HepG2 (cell line): ENCODE measurements around the gene CDK7. TPM values are rescaled to one million over a fixed set of nuclear protein-coding genes. Genes with fewer than 3 reads are reported as not detected.

Source experiments
- ATAC-seq: fragments of 200-7000 bp; cut with Tn5 transposase; 3 replicates; pipeline ENCODE4 v1.9.1; 2020; ENCODE audit warnings: mild to moderate bottlenecking, moderate library complexity
- BruUV-seq: library from RNA; stranded (reverse); fragments of 400-500 nt; replicated peaks from 2 replicates; lab custom pipeline; 2021; lab: Mats Ljungman, UMichigan
- CTCF ChIA-PET: fragments of 300-600 bp; formaldehyde crosslinking; extraction: SDS; loops from one replicate; lab custom pipeline; 2021; ENCODE audit warnings: low total read pairs, inconsistent platforms, low intra/inter-chr PET ratio; lab: Yijun Ruan, JAX
- POLR2A ChIA-PET: fragments of 350-600 bp; sonication (Branson Sonifier 250); formaldehyde crosslinking; loops from one replicate; lab custom pipeline; 2020; ENCODE audit warnings: antibody characterized with exemption, inconsistent platforms; lab: Yijun Ruan, JAX
- DNase-seq: peaks from one replicate; pipeline ENCODE4 v3.0.0-alpha.2; 2015; ENCODE audit warnings: low spot score
- FAIRE-seq: peaks from 3 replicates; lab custom pipeline; 2011; peaks lifted over from hg19 to GRCh38; lab: Jason Lieb, UNC
- H2AFZ ChIP-seq: one replicate; pipeline ENCODE4 v1.6.1; 2011; ENCODE audit warnings: low read length, inconsistent platforms
- H3K27ac ChIP-seq: fragments of 300-600 bp; 3 replicates; pipeline ENCODE4 v1.8.0; 2011; ENCODE audit warnings: mixed run types, mild to moderate bottlenecking, mixed read lengths, low read length, inconsistent platforms; ENCODE audit not compliant: insufficient read depth; ENCODE audit errors: extremely low read length
- H3K27me3 ChIP-seq, 2 experiments: fragments of 200-600 bp in 1 of 2; 2 replicates in 1 of 2; 3 replicates in 1 of 2; pipeline versions ENCODE4 v1.6.0 to v1.8.0; 2011; ENCODE audit warnings: low read length in 2 of 2, mild to moderate bottlenecking in 2 of 2, moderate library complexity in 2 of 2, inconsistent platforms in 1 of 2; ENCODE audit not compliant: insufficient read depth in 2 of 2, control insufficient read depth in 1 of 2
- H3K36me3 ChIP-seq, 2 experiments: fragments of 200-600 bp in 1 of 2; replicated peaks in 1 of 2; 2 replicates in 1 of 2; 3 replicates in 1 of 2; pipeline versions ENCODE4 v1.5.1 to v1.8.0; 2011; ENCODE audit warnings: low read length in 2 of 2, inconsistent platforms in 1 of 2; ENCODE audit not compliant: insufficient read depth in 2 of 2, control insufficient read depth in 1 of 2
- H3K4me1 ChIP-seq: 2 replicates; pipeline ENCODE4 v1.5.1; 2012; ENCODE audit warnings: low read length, inconsistent platforms; ENCODE audit not compliant: insufficient read depth
- H3K4me2 ChIP-seq: 2 replicates; pipeline ENCODE4 v1.6.0; 2011; ENCODE audit warnings: low read depth, low read length, inconsistent platforms
- H3K4me3 ChIP-seq, 3 experiments: fragments of 200-600 bp in 1 of 3; sonication (generic), shearing (Covaris generic) in 1 of 3; replicated peaks in 1 of 3; 2 replicates each; pipeline ENCODE4 v1.5.1; 2011 to 2016; ENCODE audit warnings: low read length in 3 of 3, inconsistent platforms in 2 of 3, low read depth in 2 of 3, mild to moderate bottlenecking in 2 of 3, control low read depth in 1 of 3, mixed read lengths in 1 of 3; ENCODE audit not compliant: insufficient read depth in 1 of 3
- H3K79me2 ChIP-seq: one replicate; pipeline ENCODE4 v1.6.1; 2011; ENCODE audit warnings: low read length, inconsistent platforms; ENCODE audit not compliant: insufficient read depth
- H3K9ac ChIP-seq: 2 replicates; pipeline ENCODE4 v1.6.0; 2011; ENCODE audit warnings: mild to moderate bottlenecking, low read depth, low read length, inconsistent platforms; ENCODE audit not compliant: insufficient read depth
- H3K9me3 ChIP-seq: 2 replicates; pipeline ENCODE4 v1.5.1; 2012; ENCODE audit warnings: mild to moderate bottlenecking, low read length
- H4K20me1 ChIP-seq: 2 replicates; pipeline ENCODE4 v1.6.0; 2011; ENCODE audit warnings: inconsistent platforms, mild to moderate bottlenecking, low read length, moderate library complexity; ENCODE audit not compliant: insufficient read depth
- BCLAF1 ChIP-seq: fragments of 450-650 bp; IDR thresholded peaks from 2 replicates; pipeline ENCODE4 v1.6.1; 2017; ENCODE audit warnings: mild to moderate bottlenecking
- GZF1 ChIP-seq: sonication (generic); formaldehyde crosslinking; IDR thresholded peaks from 2 replicates; pipeline ENCODE4 v1.5.1; 2020; ENCODE audit warnings: mild to moderate bottlenecking, missing genetic modification reagents
- NFKBIZ ChIP-seq: IDR thresholded peaks from 2 replicates; pipeline ENCODE4 v1.6.1; 2018; ENCODE audit warnings: missing genetic modification reagents, missing compliant biosample characterization
- TMF1 ChIP-seq: sonication (generic); formaldehyde crosslinking; IDR thresholded peaks from 2 replicates; pipeline ENCODE4 v1.8.1; 2022; ENCODE audit warnings: low read depth, missing genetic modification reagents
- WIZ ChIP-seq: sonication (generic); formaldehyde crosslinking; IDR thresholded peaks from 2 replicates; pipeline ENCODE4 v1.5.1; 2020; ENCODE audit warnings: mild to moderate bottlenecking, missing genetic modification reagents
- YEATS4 ChIP-seq: sonication (generic); formaldehyde crosslinking; IDR thresholded peaks from 2 replicates; pipeline ENCODE4 v1.4.0; 2020; ENCODE audit warnings: missing genetic modification reagents, borderline replicate concordance
- ZBTB46 ChIP-seq: sonication (generic); formaldehyde crosslinking; IDR thresholded peaks from 2 replicates; pipeline ENCODE4 v1.4.0; 2020; ENCODE audit warnings: mild to moderate bottlenecking, missing genetic modification reagents, borderline replicate concordance
- ZNF317 ChIP-seq: sonication (generic); formaldehyde crosslinking; IDR thresholded peaks from 2 replicates; pipeline ENCODE4 v1.5.0; 2020; ENCODE audit warnings: mild to moderate bottlenecking, missing genetic modification reagents
- WGBS: methylation state at CpG from one replicate; pipeline ENCODE4 v1.1.6; 2017; ENCODE audit warnings: low lambda C conversion rate; 5-methylcytosine and 5-hydroxymethylcytosine counted together
- in situ Hi-C: cut with HindIII; loops from 2 replicates; pipeline ENCODE4 v1.10.0; 2017; ENCODE audit warnings: low pct_unique_long_range_greater_than_20kb; ENCODE audit not compliant: extremely low pct_ligation_motif_present
- intact Hi-C: fragments of 100-400 bp; cut with micrococcal nuclease; formaldehyde crosslinking; loops from one replicate; pipeline ENCODE4 v1.10.0; 2022; ENCODE audit not compliant: unreplicated experiment
- polyA plus RNA-seq, 8 experiments: library from polyadenylated mRNA; depleted of rRNA in 3 of 8; stranded (reverse) in 7 of 8; unstranded in 1 of 8; fragments of >200 nt; fragmentation: Illumina TruSeq in 4 of 8; extraction: Trizol in 4 of 8; gene quantifications; 2 replicates each; pipeline versions ENCODE4 v1.2.1 to v1.2.3, GENCODE V29; 2011 to 2016; ENCODE audit warnings: low read depth in 4 of 8, missing spikeins in 1 of 8, mixed read lengths in 1 of 8; ENCODE audit not compliant: insufficient read depth in 1 of 8
- total RNA-seq, 5 experiments: library from RNA; depleted of rRNA; stranded (reverse); fragments of >200 nt; fragmentation: Illumina TruSeq; extraction: Trizol; gene quantifications; 2 replicates each; pipeline ENCODE4 v1.2.3, GENCODE V29; 2016; ENCODE audit warnings: low read depth in 1 of 5

Gene CDK7
- total and polyA plus RNA-seq, 2 of the 13 experiments (the other 11 are each of a cell fraction or from before 2014, with no cell fraction given): 41.2 to 54.9 TPM

- H4K20me1 ChIP-seq: no peaks in the 10 kb centered on the region
- no TSS peak for BruUV-seq
- H3K79me2 ChIP-seq: no peaks in the 10 kb centered on the region
- CTCF ChIA-PET: no interaction called here
- no peak for ATAC-seq
- intact Hi-C loops: no loop called here
- 93% methylated on average over 1 of the region's 1 CpG for WGBS
- POLR2A ChIA-PET: no interaction called here
- no peak for TF ChIP-seq GZF1 (CRISPR knock-in tag)
- no peak for TF ChIP-seq BCLAF1
- no peak for TF ChIP-seq NFKBIZ (CRISPR knock-in tag)
- TF ChIP-seq ZBTB46 (CRISPR knock-in tag): no peak
- TF ChIP-seq WIZ (CRISPR knock-in tag): no peak
- TF ChIP-seq TMF1 (CRISPR knock-in tag): no peak
- no peak for TF ChIP-seq ZNF317 (CRISPR knock-in tag)
- no peak for TF ChIP-seq YEATS4 (CRISPR knock-in tag)
- no peak overlapping the region for H3K4me2 ChIP-seq
- H3K4me3 ChIP-seq: no peak overlapping the region
- no peak for DNase-seq
- H3K36me3 ChIP-seq: peaks cover 10 to 68% of the 10 kb centered on the region in 2 experiments
- H3K9ac ChIP-seq: no peak overlapping the region
- H3K9me3 ChIP-seq: no peaks in the 10 kb centered on the region
- no peaks in the 10 kb centered on the region for H3K4me1 ChIP-seq
- no peaks in the 10 kb centered on the region for H3K27me3 ChIP-seq
- no peak overlapping the region for H2AFZ ChIP-seq
- in situ Hi-C loops: no loop called here
- no peak overlapping the region for H3K27ac ChIP-seq
- FAIRE-seq: no peak
Measured at GRCh38 chr5:69261034-69261433, 26.3 kb downstream of the CDK7 start.
